Measurements from ENCODE around the gene TRIM4.
"Not testable (repeated sequence)": the region's sequence is repeated elsewhere in the genome, so short reads cannot be mapped to it uniquely, and the experiment has no call there.

TRIM4 gene
- long read RNA-seq, transcript TRIM4-202 (6 exons, 1,942 nt), result minor isoform, 25 of 813 reads
- long read RNA-seq, transcript TRIM4-201 (6 exons, 3,374 nt), result major isoform, 738 of 813 reads
- long read RNA-seq, partial matches to known transcripts, result 12 of 813 reads
- long read RNA-seq, other reads (novel, unspliced or antisense), result 37 of 813 reads

- H3K4me3 ChIP-seq (replicated peaks; ENCODE audit: insufficient read depth, low read length), result peak within 1 kb of the TSS; percentile 87
- no peaks in the 10 kb centered on the region for H3K27me3 ChIP-seq (ENCODE audit: insufficient read depth, poor library complexity, severe bottlenecking)
- H3K27ac ChIP-seq (replicated peaks), result peak within 1 kb of the TSS; percentile 86
- peak; percentile 93; the same call in 1 of the 2 replicates for TF ChIP-seq POLR2AphosphoS5 (IDR thresholded peaks at IDR 0.05; ENCODE audit: low read depth)
- no peak for TF ChIP-seq SPI1 (IDR thresholded peaks at IDR 0.05; ENCODE audit: borderline replicate concordance, low read depth)
- peak; percentile 87 for TF ChIP-seq GABPA (IDR thresholded peaks at IDR 0.05; ENCODE audit: low read depth)
- peak; percentile 90 to 95 for DNase-seq (ENCODE audit: low read depth in 1 of 2, low spot score in 1 of 2)
Observed at GRCh38 chr7:99918959-99919813, at the start of gene TRIM4. Gene TRIM4, minus strand, starts transcription at chr7:99919530. Its CDS starts 129 bp downstream, at chr7:99919401.

- no peaks in the 10 kb centered on the region for H3K27me3 ChIP-seq (ENCODE audit: insufficient read depth, poor library complexity, severe bottlenecking)
Observed at GRCh38 chr7:99958564-99959227, 39.4 kb upstream of the TRIM4 start.

GRCh38 chr7:99955247-99955646, 35.9 kb upstream of the TRIM4 start:
- DNase-seq (ENCODE audit: low read depth in 1 of 2, low spot score in 1 of 2), result no peak
- no peak for TF ChIP-seq REST (IDR thresholded peaks at IDR 0.05; ENCODE audit: insufficient replicate concordance, low read depth)
- no peak for TF ChIP-seq POLR2AphosphoS5 (IDR thresholded peaks at IDR 0.05; ENCODE audit: low read depth)
- no peak for TF ChIP-seq GABPA (IDR thresholded peaks at IDR 0.05; ENCODE audit: low read depth)
- no peak for TF ChIP-seq SPI1 (IDR thresholded peaks at IDR 0.05; ENCODE audit: borderline replicate concordance, low read depth)
- no peak for TF ChIP-seq CTCF (IDR thresholded peaks at IDR 0.05; ENCODE audit: insufficient read depth, low read length)
- Histone ChIP-seq H3K27me3 (ENCODE audit: insufficient read depth, poor library complexity, severe bottlenecking) (no peaks in the 10 kb centered on the region), H3K4me3 (replicated peaks; ENCODE audit: insufficient read depth, low read length) (no peak overlapping the region), H3K27ac (replicated peaks) (no peak overlapping the region)

More at GRCh38 chr7:99958564-99959227, 39.4 kb upstream of the TRIM4 start:
- no peak overlapping the region for H3K27ac ChIP-seq (replicated peaks)
- no peak for DNase-seq (ENCODE audit: low read depth in 1 of 2, low spot score in 1 of 2)
- no peak for TF ChIP-seq CTCF (IDR thresholded peaks at IDR 0.05; ENCODE audit: insufficient read depth, low read length)
- no peak for TF ChIP-seq REST (IDR thresholded peaks at IDR 0.05; ENCODE audit: insufficient replicate concordance, low read depth)
- no peak for TF ChIP-seq POLR2AphosphoS5 (IDR thresholded peaks at IDR 0.05; ENCODE audit: low read depth)
- TF ChIP-seq SPI1 (IDR thresholded peaks at IDR 0.05; ENCODE audit: borderline replicate concordance, low read depth), result no peak
- TF ChIP-seq GABPA (IDR thresholded peaks at IDR 0.05; ENCODE audit: low read depth), result no peak
- H3K4me3 ChIP-seq (replicated peaks; ENCODE audit: insufficient read depth, low read length), result no peak overlapping the region

- H3K27ac ChIP-seq (replicated peaks); DNase-seq (ENCODE audit: low read depth in 1 of 2, low spot score in 1 of 2); H3K27me3 ChIP-seq (ENCODE audit: insufficient read depth, poor library complexity, severe bottlenecking); H3K4me3 ChIP-seq (replicated peaks; ENCODE audit: insufficient read depth, low read length): not testable (repeated sequence)
Observed at GRCh38 chr7:99954643-99955042, 35.3 kb upstream of the TRIM4 start.

Measured in HL-60 (cell line).